Mesodermal cell (in vitro differentiated cells): Measurements from ENCODE around the gene DLX5.

Experiments used
- H3K27ac ChIP-seq: 2 replicates; pipeline ENCODE4 v1.7.0; 2013; ENCODE audit warnings: mild to moderate bottlenecking, low read depth, low read length, moderate library complexity; ENCODE audit not compliant: severe bottlenecking
- H3K36me3 ChIP-seq: 2 replicates; pipeline ENCODE4 v1.7.1; 2013; ENCODE audit warnings: mild to moderate bottlenecking, low read length, moderate library complexity; ENCODE audit not compliant: control insufficient read depth, insufficient read depth
- H3K4me1 ChIP-seq: one replicate; pipeline ENCODE4 v1.7.1; 2013; ENCODE audit warnings: mild to moderate bottlenecking, low read length; ENCODE audit not compliant: insufficient read depth, control insufficient read depth, poor library complexity, severe bottlenecking
- H3K4me3 ChIP-seq: 2 replicates; pipeline ENCODE4 v1.7.0; 2013; ENCODE audit warnings: low read length, control low read depth, mild to moderate bottlenecking; ENCODE audit not compliant: insufficient read depth, poor library complexity, severe bottlenecking; ENCODE audit errors: extremely low read depth
- H3K9me3 ChIP-seq: 2 replicates; pipeline ENCODE4 v1.7.1; 2013; ENCODE audit warnings: mild to moderate bottlenecking, low read length, moderate library complexity; ENCODE audit not compliant: control insufficient read depth
- WGBS, 2 experiments: methylation state at CpG; one replicate each; pipeline ENCODE4 v1.1.5; 2013; ENCODE audit warnings: missing lambda C conversion rate in 2 of 2; ENCODE audit not compliant: insufficient coverage in 2 of 2; 5-methylcytosine and 5-hydroxymethylcytosine counted together

The DLX5 gene

DNA sequence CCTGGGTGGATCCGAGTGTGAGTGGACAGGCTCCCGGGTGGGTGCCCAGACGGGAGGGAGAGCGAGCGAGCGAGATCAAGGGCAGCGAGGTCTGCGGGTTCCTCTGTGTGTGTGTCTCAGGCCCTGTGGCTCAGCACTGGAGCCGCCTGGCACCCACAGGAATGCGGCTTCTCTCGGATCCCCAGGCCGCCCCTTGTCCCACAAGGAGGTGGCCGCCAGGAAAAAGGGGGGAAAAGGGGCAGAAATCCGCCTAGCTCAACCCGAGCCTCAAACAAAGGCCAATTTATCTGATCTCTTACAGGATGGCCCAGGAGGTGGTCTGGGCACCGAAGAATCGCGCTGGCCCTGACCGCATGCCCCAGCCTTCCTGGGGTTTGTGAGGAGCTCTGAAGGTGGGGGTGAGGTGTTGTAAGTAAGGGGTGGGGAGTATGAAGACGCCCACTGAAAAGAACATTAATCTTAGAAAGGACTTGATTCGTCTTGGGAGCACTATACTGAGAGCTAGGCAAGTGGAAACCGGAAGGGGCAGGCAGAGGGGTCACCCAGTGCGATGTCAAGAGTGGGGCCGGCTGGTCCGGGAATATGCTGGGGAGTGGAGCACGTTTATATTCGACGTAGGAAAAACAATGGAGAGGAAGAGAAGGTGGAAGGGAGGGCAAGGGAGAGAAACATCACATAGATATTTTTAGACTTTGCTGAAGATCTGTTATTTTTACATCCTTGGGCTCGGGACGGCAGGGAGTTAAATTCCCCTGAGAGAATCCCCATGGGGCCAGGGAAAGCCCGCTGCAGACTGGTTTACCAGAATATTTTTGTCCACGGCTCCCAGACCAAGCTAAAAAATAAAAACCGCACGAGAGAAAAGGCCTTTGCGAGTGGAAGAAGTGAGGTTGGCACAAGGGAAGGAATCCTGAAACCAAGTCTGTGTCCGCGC is 7.2 kb downstream of the DLX5 start:
- H3K9me3 ChIP-seq = no peaks in the 10 kb centered on the region
- 4 to 7% methylated on average over 22 of the region's 37 CpGs for WGBS, 2 experiments
- no peak overlapping the region for H3K27ac ChIP-seq
- H3K4me3 ChIP-seq = peak overlapping the region; percentile 23
- peaks cover 19% of the 10 kb centered on the region for H3K4me1 ChIP-seq
- no peaks in the 10 kb centered on the region for H3K36me3 ChIP-seq

- peaks cover 12% of the 10 kb centered on the region for H3K4me1 ChIP-seq
- no peaks in the 10 kb centered on the region for H3K36me3 ChIP-seq
- 0 to 1% methylated on average over 41 to 48 of the region's 55 CpGs for WGBS, 2 experiments
- no peak overlapping the region for H3K27ac ChIP-seq
- H3K9me3 ChIP-seq = no peaks in the 10 kb centered on the region
- H3K4me3 ChIP-seq = peak overlapping the region; percentile 23
Measured at GRCh38 chr7:97016381-97017191, 8.0 kb downstream of the DLX5 start.

GRCh38 chr7:97015756-97016380 is 8.8 kb downstream of the DLX5 start:
- H3K4me1 ChIP-seq = peaks cover 12% of the 10 kb centered on the region
- no peak overlapping the region for H3K27ac ChIP-seq
- H3K4me3 ChIP-seq = no peak overlapping the region
- H3K36me3 ChIP-seq = no peaks in the 10 kb centered on the region
- no peaks in the 10 kb centered on the region for H3K9me3 ChIP-seq
- 6% methylated on average over 3 of the region's 12 CpGs; no CpG with 5 or more reads in 1 of the 2 experiments for WGBS, 2 experiments

- H3K36me3 ChIP-seq = no peaks in the 10 kb centered on the region
- no peak overlapping the region for H3K4me3 ChIP-seq
- peaks cover 12% of the 10 kb centered on the region for H3K4me1 ChIP-seq
- no peaks in the 10 kb centered on the region for H3K9me3 ChIP-seq
- no peak overlapping the region for H3K27ac ChIP-seq
- WGBS, 2 experiments = 0 to 80% methylated on average over 1 of the region's 3 CpGs
Measured at GRCh38 chr7:97015279-97015678, 9.4 kb downstream of the DLX5 start.

DNA sequence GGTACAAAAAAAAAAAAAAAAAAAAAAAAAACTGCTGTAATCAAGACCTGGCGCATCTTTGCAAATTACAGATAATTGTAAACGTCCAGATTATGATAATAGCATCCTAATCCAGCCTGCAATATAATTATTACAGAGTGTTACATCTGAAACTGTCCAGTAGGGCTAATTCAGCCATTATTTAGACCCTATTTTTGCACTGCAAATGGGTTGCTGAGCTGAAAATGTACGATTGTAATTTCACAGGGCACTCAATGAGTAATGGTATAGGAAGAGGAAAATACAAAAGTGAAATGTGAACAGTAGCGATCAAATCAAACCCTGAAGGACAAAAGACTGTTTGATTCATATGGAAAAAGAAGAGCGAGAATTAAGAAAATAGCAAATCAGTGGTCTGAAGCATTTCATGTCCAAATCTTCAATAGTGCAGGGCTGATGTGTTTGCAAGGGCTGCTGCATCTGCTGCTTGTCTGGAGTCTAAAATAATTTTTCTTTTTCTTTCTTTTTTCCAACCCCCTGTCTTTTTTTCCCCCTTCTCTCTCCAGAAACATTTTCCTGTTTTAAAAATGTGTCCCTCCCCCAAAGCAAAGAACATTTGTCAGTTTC is 10.4 kb downstream of the DLX5 start:
- WGBS, 2 experiments = 25 to 26% methylated on average over 2 to 3 of the region's 5 CpGs
- Histone ChIP-seq H3K27ac (no peak overlapping the region), H3K9me3 (no peaks in the 10 kb centered on the region), H3K4me1 (peaks cover 12% of the 10 kb centered on the region), H3K36me3 (no peaks in the 10 kb centered on the region), H3K4me3 (no peak overlapping the region)

GRCh38 chr7:97013845-97014134 is 10.8 kb downstream of the DLX5 start:
- H3K4me3 ChIP-seq = no peak overlapping the region
- WGBS, 2 experiments = no CpG with 5 or more reads among the region's 1 CpG

DNA sequence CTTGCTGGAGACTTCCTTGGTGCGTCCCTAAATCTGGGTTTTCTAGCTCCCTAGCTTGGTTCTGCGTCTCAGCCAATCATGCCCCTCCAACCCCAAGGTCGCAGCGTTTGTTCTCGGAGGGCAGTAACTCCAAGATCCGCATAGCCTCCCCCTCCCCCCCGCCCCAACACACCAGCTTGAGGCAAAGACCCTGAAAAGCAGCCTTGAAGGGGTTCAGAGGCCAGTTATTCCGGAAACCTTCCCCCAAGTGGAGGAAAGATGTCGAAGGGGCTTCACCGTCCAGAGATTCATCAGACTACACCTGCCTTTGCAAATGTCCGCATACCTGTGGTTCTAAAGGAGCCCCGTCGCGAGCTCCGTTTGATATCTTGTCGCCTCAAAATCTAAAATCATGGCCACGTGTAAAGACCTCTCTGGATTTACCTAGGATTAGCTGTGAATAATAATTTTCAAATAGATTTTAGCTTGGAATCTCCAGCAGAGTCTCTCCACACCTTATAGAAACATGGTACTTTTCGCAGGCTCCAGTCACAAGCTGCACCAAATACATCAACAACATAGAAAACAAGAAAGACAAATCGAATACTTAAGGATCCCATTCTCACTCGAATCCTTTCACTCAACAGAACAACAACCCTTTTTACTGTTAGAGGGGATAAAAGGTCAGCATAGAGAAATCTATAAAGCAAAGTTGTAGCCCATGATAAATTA is 11.3 kb downstream of the DLX5 start:
- peaks cover 10% of the 10 kb centered on the region for H3K4me1 ChIP-seq
- no peak overlapping the region for H3K27ac ChIP-seq
- 0 to 3% methylated on average over 11 to 12 of the region's 20 CpGs for WGBS, 2 experiments
- H3K4me3 ChIP-seq = no peak overlapping the region
- no peaks in the 10 kb centered on the region for H3K9me3 ChIP-seq
- H3K36me3 ChIP-seq = no peaks in the 10 kb centered on the region

More at GRCh38 chr7:97013845-97014134, 10.8 kb downstream of the DLX5 start:
- no peak overlapping the region for H3K27ac ChIP-seq
- H3K36me3 ChIP-seq = no peaks in the 10 kb centered on the region
- H3K4me1 ChIP-seq = peaks cover 12% of the 10 kb centered on the region
- H3K9me3 ChIP-seq = no peaks in the 10 kb centered on the region

- 0 to 1% methylated on average over 3 to 10 of the region's 21 CpGs for WGBS, 2 experiments
- no peaks in the 10 kb centered on the region for H3K36me3 ChIP-seq
- H3K27ac ChIP-seq = no peak overlapping the region
- H3K9me3 ChIP-seq = no peaks in the 10 kb centered on the region
- peaks cover 4% of the 10 kb centered on the region for H3K4me1 ChIP-seq
- H3K4me3 ChIP-seq = no peak overlapping the region
Measured at GRCh38 chr7:97012365-97013133, 12.1 kb downstream of the DLX5 start.

DNA sequence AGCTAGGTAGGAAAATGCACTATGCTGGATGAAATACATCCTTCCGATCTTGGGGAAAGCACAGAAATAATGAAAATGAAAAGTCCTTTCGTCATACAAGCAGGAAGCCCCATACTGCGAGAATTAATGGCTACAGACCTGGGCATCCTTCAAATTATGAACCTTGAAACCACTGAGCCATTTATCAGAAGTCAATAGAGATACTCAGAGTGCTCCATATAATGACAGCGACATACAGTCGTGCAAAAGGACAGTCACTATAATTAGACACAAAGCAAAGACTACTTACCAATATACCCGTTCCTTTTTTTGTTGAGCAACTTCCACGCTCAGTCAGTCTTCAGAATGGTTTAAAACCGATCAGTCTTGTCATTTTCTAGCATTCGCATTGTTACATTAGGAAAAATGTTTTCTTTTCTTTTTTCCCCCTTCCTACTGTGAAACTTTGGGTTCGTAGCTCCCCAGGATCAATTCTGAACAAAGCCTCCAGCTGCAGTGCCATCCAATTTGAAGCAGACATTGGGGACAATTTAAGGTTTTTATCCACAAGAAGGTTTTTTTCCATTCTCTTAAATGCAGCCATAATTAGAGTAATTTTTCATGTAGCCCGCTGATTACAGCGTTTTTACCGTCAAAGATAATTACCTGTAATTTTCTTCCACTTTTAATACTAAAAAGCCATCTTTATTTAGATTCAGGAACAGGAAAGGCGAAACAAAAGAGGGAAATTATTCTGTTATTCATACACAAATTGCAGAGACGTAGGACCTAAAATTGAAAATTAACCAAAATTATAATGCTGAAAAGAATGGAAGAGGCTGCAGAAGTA is 12.9 kb downstream of the DLX5 start:
- no peaks in the 10 kb centered on the region for H3K9me3 ChIP-seq
- H3K4me3 ChIP-seq = no peak overlapping the region
- H3K36me3 ChIP-seq = no peaks in the 10 kb centered on the region
- H3K4me1 ChIP-seq = no peaks in the 10 kb centered on the region
- WGBS, 2 experiments = 5 to 16% methylated on average over 6 to 7 of the region's 15 CpGs
- H3K27ac ChIP-seq = no peak overlapping the region
